Activated B cell treated with CpG ODN at 0.5 μM for 24 hours (primary cell): ENCODE measurements around the gene DPH3. TPM values are rescaled to one million over a fixed set of nuclear protein-coding genes. Genes with fewer than 3 reads are reported as not detected.
A peak's percentile ranks its signal among the peaks of the same experiment; 100 is the strongest.

Source experiments
- ATAC-seq: fragments of 200-7000 bp; cut with Tn5 transposase; one replicate; pipeline ENCODE4 v1.10.0; 2021; ENCODE audit warnings: low read depth, mild to moderate bottlenecking, moderate library complexity
- CTCF ChIA-PET: fragments of 350-600 bp; sonication (Branson Sonifier 250); formaldehyde crosslinking; loops from one replicate; lab custom pipeline; 2021; ENCODE audit warnings: antibody characterized with exemption; lab: Charles Lee
- POLR2A ChIA-PET: fragments of 350-600 bp; sonication (Branson Sonifier 250); formaldehyde crosslinking; loops from one replicate; lab custom pipeline; 2021; ENCODE audit warnings: antibody characterized with exemption; lab: Charles Lee
- DNase-seq: peaks from one replicate; pipeline ENCODE4 v3.0.0; 2022
- H3K27ac Mint-ChIP-seq: one replicate; pipeline ENCODE4 v1.8.0; 2020; ENCODE audit warnings: mixed read lengths
- H3K27me3 Mint-ChIP-seq: one replicate; pipeline ENCODE4 v1.8.0; 2021; ENCODE audit warnings: mixed read lengths
- H3K36me3 Mint-ChIP-seq: one replicate; pipeline ENCODE4 v1.8.0; 2021; ENCODE audit warnings: low read depth, mixed read lengths
- H3K4me1 Mint-ChIP-seq: one replicate; pipeline ENCODE4 v1.8.0; 2021; ENCODE audit warnings: mixed read lengths
- H3K4me3 Mint-ChIP-seq: one replicate; pipeline ENCODE4 v1.8.0; 2020; ENCODE audit warnings: mild to moderate bottlenecking, mixed read lengths
- H3K9me3 Mint-ChIP-seq: one replicate; pipeline ENCODE4 v1.8.0; 2020; ENCODE audit warnings: mixed read lengths
- intact Hi-C: fragments of 100-400 bp; cut with micrococcal nuclease; formaldehyde crosslinking; loops from one replicate; pipeline ENCODE4 v1.15.1; 2024
- total RNA-seq: library from RNA; stranded (reverse); gene quantifications from 2 replicates; pipeline ENCODE4 v1.2.3, GENCODE V29; 2022
- TF ChIP-seq, protein P1 (sequence below): fragments of 200-600 bp; IDR thresholded peaks from one replicate; pipeline ENCODE4 v1.8.0; 2022; ENCODE audit warnings: antibody characterized with exemption, mild to moderate bottlenecking

The DPH3 gene
- total RNA-seq, 1 donor from 2014 or later, result 13.4 TPM

DNA sequence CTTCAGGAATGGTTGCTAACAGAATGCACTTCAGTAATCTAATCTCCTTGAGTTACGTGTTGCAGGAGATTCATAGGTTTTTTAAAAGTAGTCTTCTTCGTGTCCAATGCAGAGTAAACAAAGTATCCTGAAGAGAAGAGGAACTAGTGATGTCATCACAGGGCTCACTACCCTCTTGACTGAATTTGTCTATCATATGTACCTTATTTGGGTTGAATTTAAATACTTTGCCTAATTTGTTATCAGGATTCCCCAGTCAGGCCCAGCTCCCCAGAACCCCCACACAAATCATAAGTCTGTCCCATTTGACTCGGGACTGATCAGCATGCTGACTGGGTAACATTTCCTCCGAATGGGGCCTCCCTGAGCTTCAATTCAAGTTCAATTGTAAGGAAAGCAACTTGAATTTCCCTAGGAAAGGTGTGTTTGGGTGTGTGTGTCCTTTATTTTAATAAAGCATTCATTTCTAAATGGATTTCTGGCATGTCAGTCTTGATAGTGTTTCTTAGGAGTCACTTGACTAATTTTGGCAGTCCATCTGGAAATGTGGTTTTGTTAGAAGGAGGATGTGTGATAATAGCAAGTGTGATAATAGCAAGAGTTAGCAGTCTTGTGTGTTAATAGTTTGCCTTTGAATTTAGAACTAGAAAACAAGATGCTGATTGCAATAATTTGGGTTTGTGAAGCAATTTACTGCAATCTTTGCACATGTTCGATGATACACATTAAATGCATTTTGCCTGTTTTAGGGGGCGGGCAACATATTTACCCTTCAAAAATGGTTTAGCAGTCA is 22.2 kb upstream of the DPH3 start:
- DNase-seq, result no peak
- Mint-ChIP-seq H3K27ac (peak overlapping the region; percentile 2), H3K27me3 (no peaks in the 10 kb centered on the region), H3K4me3 (no peak overlapping the region), H3K9me3 (no peaks in the 10 kb centered on the region), H3K36me3 (peaks cover 48% of the 10 kb centered on the region), H3K4me1 (peaks cover 30% of the 10 kb centered on the region)
- CTCF ChIA-PET, result interaction anchor here (1.4 kb wide), 1 partner anchor 263 kb away, joined by 4 read pairs; no protein-coding TSS in a partner anchor
- peak; percentile 47 for ATAC-seq
- TF ChIP-seq, protein P1, sequence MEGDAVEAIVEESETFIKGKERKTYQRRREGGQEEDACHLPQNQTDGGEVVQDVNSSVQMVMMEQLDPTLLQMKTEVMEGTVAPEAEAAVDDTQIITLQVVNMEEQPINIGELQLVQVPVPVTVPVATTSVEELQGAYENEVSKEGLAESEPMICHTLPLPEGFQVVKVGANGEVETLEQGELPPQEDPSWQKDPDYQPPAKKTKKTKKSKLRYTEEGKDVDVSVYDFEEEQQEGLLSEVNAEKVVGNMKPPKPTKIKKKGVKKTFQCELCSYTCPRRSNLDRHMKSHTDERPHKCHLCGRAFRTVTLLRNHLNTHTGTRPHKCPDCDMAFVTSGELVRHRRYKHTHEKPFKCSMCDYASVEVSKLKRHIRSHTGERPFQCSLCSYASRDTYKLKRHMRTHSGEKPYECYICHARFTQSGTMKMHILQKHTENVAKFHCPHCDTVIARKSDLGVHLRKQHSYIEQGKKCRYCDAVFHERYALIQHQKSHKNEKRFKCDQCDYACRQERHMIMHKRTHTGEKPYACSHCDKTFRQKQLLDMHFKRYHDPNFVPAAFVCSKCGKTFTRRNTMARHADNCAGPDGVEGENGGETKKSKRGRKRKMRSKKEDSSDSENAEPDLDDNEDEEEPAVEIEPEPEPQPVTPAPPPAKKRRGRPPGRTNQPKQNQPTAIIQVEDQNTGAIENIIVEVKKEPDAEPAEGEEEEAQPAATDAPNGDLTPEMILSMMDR, result no peak
- POLR2A ChIA-PET, result no interaction called here
- intact Hi-C loops, result no loop called here

DNA sequence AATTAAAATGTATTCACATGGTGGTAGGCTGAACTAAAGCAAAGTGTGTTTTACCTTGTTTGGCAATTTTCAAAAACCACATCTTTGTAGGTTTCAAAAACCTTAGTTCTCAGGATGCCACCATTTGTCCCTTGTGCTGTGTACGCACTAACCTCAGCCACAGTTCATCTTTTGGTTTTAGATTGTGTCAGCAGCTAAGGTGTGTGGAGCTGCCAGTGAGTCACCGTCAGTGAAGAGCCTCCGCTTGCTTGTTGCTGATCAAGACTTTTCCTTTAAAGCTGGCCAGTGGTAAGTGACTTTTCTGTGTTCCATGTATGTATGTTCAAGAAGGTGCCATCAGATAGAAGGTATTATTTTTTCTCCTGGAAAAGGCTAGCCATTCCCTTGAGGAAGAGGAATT is 21.4 kb upstream of the DPH3 start:
- ATAC-seq (no peak), DNase-seq (no peak)
- no peaks in the 10 kb centered on the region for H3K9me3 Mint-ChIP-seq
- TF ChIP-seq, protein P1, result no peak
- POLR2A ChIA-PET, result no interaction called here
- peaks cover 24% of the 10 kb centered on the region for H3K4me1 Mint-ChIP-seq
- H3K4me3 Mint-ChIP-seq, result no peak overlapping the region
- intact Hi-C loops, result no loop called here
- H3K27ac Mint-ChIP-seq, result peak overlapping the region; percentile 10
- CTCF ChIA-PET, result interaction anchor here (1.4 kb wide), 1 partner anchor 264 kb away, joined by 4 read pairs; no protein-coding TSS in a partner anchor
- H3K36me3 Mint-ChIP-seq, result peaks cover 46% of the 10 kb centered on the region
- no peaks in the 10 kb centered on the region for H3K27me3 Mint-ChIP-seq

DNA sequence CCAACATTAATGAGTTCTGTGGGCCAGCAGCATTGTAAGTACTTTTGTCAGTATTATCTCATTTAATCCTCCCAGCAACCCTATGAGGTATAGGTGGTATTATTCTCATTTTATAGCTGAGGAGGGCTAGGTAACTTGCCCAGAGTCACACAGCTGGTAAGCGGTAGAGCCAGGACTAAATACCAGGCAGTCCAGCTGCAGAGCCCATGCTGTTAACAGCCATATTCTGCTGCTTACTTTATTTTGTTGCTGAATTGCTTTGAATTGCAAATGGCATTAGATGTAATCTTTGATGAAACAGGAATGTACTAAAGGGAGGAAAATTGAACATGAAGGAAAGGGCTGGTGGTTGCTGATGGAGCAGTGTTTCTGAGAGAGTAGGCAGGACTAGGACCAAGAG is 19.9 kb upstream of the DPH3 start:
- Mint-ChIP-seq H3K27me3 (no peaks in the 10 kb centered on the region), H3K36me3 (peaks cover 47% of the 10 kb centered on the region), H3K27ac (no peak overlapping the region), H3K9me3 (no peaks in the 10 kb centered on the region), H3K4me1 (peaks cover 15% of the 10 kb centered on the region), H3K4me3 (no peak overlapping the region)
- CTCF ChIA-PET, result no interaction called here
- ATAC-seq (no peak), DNase-seq (no peak)
- intact Hi-C loops, result no loop called here
- TF ChIP-seq, protein P1, result no peak
- POLR2A ChIA-PET, result no interaction called here

DNA sequence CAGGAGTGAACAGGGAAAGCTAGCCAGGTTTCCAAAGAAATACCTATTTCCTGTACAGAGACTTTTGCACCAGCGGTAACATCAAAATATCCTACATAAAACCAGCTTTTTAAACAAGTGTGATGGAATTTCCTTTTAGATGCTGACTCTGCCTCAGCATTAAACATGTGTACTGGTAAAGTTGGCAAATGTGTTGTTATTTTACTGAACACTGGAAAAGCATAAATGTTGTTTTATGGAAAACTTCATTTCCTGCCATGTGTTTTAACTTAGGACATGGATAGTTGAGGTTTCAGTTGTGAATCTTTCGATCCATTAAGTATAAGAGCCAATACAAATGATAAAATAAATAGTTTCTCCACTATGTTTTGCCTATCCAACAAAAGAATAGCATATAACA is 15.9 kb upstream of the DPH3 start:
- H3K4me3 Mint-ChIP-seq, result no peak overlapping the region
- intact Hi-C loops, result no loop called here
- no peaks in the 10 kb centered on the region for H3K27me3 Mint-ChIP-seq

More for the DNA sequence above, 15.9 kb upstream of the DPH3 start:
- TF ChIP-seq, protein P1, result no peak
- H3K4me1 Mint-ChIP-seq, result no peaks in the 10 kb centered on the region
- H3K9me3 Mint-ChIP-seq, result no peaks in the 10 kb centered on the region
- POLR2A ChIA-PET, result no interaction called here
- CTCF ChIA-PET, result no interaction called here
- H3K36me3 Mint-ChIP-seq, result peaks cover 31% of the 10 kb centered on the region
- no peak overlapping the region for H3K27ac Mint-ChIP-seq
- no peak for ATAC-seq
- no peak for DNase-seq
